KMS-11 (cell line): ENCODE measurements around the gene IQSEC1.

Source experiments
- H2AFZ ChIP-seq: fragments of 200-600 bp; sonication (generic); 2 replicates; pipeline ENCODE4 v1.6.1; 2016; ENCODE audit warnings: antibody characterized with exemption, mixed run types, low read depth
- H3K27ac ChIP-seq: fragments of 200-600 bp; sonication (generic); 2 replicates; pipeline ENCODE4 v1.6.1; 2016; ENCODE audit warnings: mild to moderate bottlenecking, mixed run types
- H3K27me3 ChIP-seq: fragments of 200-600 bp; sonication (generic); 2 replicates; pipeline ENCODE4 v1.6.1; 2017; ENCODE audit warnings: mild to moderate bottlenecking, low read depth, mixed run types, moderate library complexity; ENCODE audit not compliant: insufficient read depth
- H3K36me3 ChIP-seq: fragments of 200-600 bp; sonication (generic); 2 replicates; pipeline ENCODE4 v1.6.1; 2017; ENCODE audit warnings: mild to moderate bottlenecking, mixed run types; ENCODE audit not compliant: insufficient read depth
- H3K4me1 ChIP-seq: fragments of 200-600 bp; sonication (generic); 2 replicates; pipeline ENCODE4 v1.6.1; 2016; ENCODE audit warnings: mild to moderate bottlenecking, low read depth, mixed run types; ENCODE audit not compliant: poor library complexity, severe bottlenecking
- H3K4me2 ChIP-seq: fragments of 200-600 bp; sonication (generic); 2 replicates; pipeline ENCODE4 v1.7.0; 2016; ENCODE audit warnings: mild to moderate bottlenecking, mixed run types
- H3K4me3 ChIP-seq: fragments of 200-600 bp; sonication (generic); IDR thresholded peaks from 2 replicates; pipeline ENCODE4 v1.6.1; 2017; ENCODE audit warnings: low read depth, low read length, mixed read lengths; ENCODE audit not compliant: insufficient read depth
- H3K79me2 ChIP-seq: fragments of 200-600 bp; sonication (generic); 2 replicates; pipeline ENCODE4 v1.6.1; 2016; ENCODE audit warnings: low read depth, mixed run types; ENCODE audit not compliant: insufficient read depth
- H3K9ac ChIP-seq: fragments of 200-600 bp; sonication (generic); 2 replicates; pipeline ENCODE4 v1.6.1; 2016; ENCODE audit warnings: mild to moderate bottlenecking, mixed run types
- H4K20me1 ChIP-seq: fragments of 200-600 bp; sonication (generic); 2 replicates; pipeline ENCODE4 v1.6.1; 2016; ENCODE audit warnings: mild to moderate bottlenecking, mixed run types; ENCODE audit not compliant: insufficient read depth
- CTCF ChIP-seq: fragments of 200-600 bp; sonication (generic); conservative IDR thresholded peaks from 2 replicates; pipeline ENCODE4 v1.6.1; 2017; ENCODE audit warnings: low read depth, mild to moderate bottlenecking, antibody characterized with exemption, low read length, moderate library complexity, mixed read lengths

IQSEC1 gene

DNA sequence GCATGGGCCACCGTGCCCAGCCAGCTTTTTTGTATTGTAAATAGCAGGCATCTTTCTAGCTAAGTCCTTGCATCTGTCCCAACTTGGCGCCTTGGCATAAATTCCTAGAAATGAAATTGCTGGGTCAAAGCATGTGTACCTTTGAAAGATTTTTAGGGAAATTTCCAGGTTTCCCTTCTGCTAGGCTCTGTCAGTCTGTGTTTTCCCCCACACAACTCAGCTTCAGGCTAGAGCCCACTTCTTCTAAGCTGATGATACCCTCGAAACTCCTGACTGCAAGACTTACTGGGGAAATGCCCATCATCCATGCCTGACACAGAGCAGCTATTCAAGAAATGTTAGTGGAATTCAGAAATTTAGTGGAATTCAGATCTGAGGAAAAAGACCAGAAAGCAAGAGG lies 221.0 kb downstream of the IQSEC1 start:
- TF ChIP-seq CTCF = no peak
- no peaks in the 10 kb centered on the region for H4K20me1 ChIP-seq
- H3K4me2 ChIP-seq = no peak overlapping the region
- no peak overlapping the region for H2AFZ ChIP-seq
- H3K79me2 ChIP-seq = no peaks in the 10 kb centered on the region
- no peaks in the 10 kb centered on the region for H3K4me1 ChIP-seq
- H3K4me3 ChIP-seq = no peak overlapping the region
- H3K27me3 ChIP-seq = no peaks in the 10 kb centered on the region
- no peak overlapping the region for H3K9ac ChIP-seq
- no peak overlapping the region for H3K27ac ChIP-seq
- no peaks in the 10 kb centered on the region for H3K36me3 ChIP-seq
